ENCODE data around the gene TTYH3.

DNA sequence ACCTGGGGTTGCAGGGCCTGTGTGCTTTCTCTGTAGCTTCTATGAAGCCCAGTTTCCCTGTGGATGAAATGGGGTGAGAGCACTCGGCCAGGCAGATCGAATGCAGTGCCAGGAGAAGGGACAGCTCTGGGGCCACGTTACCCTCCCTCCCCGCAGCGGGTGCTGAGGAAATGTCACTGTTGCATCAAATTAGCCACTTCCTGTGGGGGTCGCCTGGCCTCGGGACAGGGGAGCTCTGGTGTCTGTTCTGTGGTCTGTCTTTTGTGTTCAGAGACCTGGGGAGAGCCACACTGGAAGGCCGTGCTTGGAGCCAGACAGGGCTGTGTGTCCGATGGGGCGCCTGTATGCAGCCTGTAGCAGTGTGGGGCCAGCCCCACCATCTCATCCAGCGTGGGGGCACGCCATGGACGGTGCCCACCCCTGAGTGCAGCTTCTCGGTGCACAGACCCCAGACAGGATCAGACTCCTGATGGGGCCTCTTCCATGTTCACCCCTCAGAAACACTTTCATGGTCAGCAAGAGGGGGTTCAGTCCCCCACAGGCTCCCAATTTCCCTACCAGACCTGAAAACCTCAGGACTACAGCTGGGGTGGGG lies 13.6 kb downstream of the TTYH3 start:
- TF ChIP-seq CTCF (CRISPR knock-in tag; IDR thresholded peaks at IDR 0.05) (no peak), JUND (CRISPR knock-in tag; IDR thresholded peaks at IDR 0.05) (no peak), POLR2A (IDR thresholded peaks at IDR 0.05; ENCODE audit: insufficient read depth in 1 of 2, low read depth in 2 of 2, low read length in 2 of 2) (no peak), NR1H2 (CRISPR knock-in tag; IDR thresholded peaks at IDR 0.05; ENCODE audit: borderline replicate concordance, low read depth) (no peak), ZNF558 (CRISPR knock-in tag; IDR thresholded peaks at IDR 0.05; ENCODE audit: borderline replicate concordance) (no peak), KLF12 (CRISPR knock-in tag; IDR thresholded peaks at IDR 0.05; ENCODE audit: borderline replicate concordance) (no peak)

Data from HepG2 (cell line).